Measurements from ENCODE around the gene SMARCC2. TPM values are rescaled to one million over a fixed set of nuclear protein-coding genes. Genes with fewer than 3 reads are reported as not detected.

Gene SMARCC2
- total and polyA plus RNA-seq, 9 of the 15 experiments (the other 6 are each of a cell fraction or from before 2014, with no cell fraction given): 11.9 to 86.0 (median 36.6) TPM

GRCh38 chr12:56116267-56117081, 72.8 kb downstream of the SMARCC2 start, which contains the start of gene RPL41 (continued):
- TF ChIP-seq RERE (CRISPR knock-in tag; IDR thresholded peaks at IDR 0.05; ENCODE audit: borderline replicate concordance): no peak
- 0 out of 2 replicates have a peak, but pooled peaks have one; percentile 17 for TF ChIP-seq ZNF239 (CRISPR knock-in tag; IDR thresholded peaks at IDR 0.05)
- TF ChIP-seq MYNN (IDR thresholded peaks at IDR 0.05): 0 out of 2 replicates have a peak, but pooled peaks have one; percentile 62
- TF ChIP-seq MYNN (CRISPR knock-in tag; IDR thresholded peaks at IDR 0.05): no peak
- TF ChIP-seq YY1 (IDR thresholded peaks at IDR 0.05; ENCODE audit: borderline replicate concordance in 1 of 3, control insufficient read depth in 1 of 3, extremely low read depth in 1 of 3, insufficient read depth in 3 of 3, insufficient read length in 1 of 3, insufficient replicate concordance in 2 of 3, low read depth in 1 of 3, low read length in 2 of 3): peak; percentile 62 to 88 (median 85)
- TF ChIP-seq ZNF124 (CRISPR knock-in tag; IDR thresholded peaks at IDR 0.05): no peak
- TF ChIP-seq SIN3A (IDR thresholded peaks at IDR 0.05; ENCODE audit: borderline replicate concordance in 2 of 2, control insufficient read depth in 1 of 2, low read depth in 2 of 2, low read length in 2 of 2): 0 out of 4 replicates have a peak, but pooled peaks of 1 of the 2 experiments have one; percentile 72
- 0 out of 2 replicates have a peak, but pooled peaks have one; percentile 32 for TF ChIP-seq MEF2D (tag; conservative IDR thresholded peaks at IDR 0.05; ENCODE audit: low read depth)
- peak; percentile 8; the same call in 1 of the 2 replicates for TF ChIP-seq ZNF232 (CRISPR knock-in tag; IDR thresholded peaks at IDR 0.05)
- peak; percentile 96 for TF ChIP-seq NR2C1 (IDR thresholded peaks at IDR 0.05)
- peak; percentile 97 for TF ChIP-seq NR2C1 (tag; IDR thresholded peaks at IDR 0.05)
- TF ChIP-seq HBP1 (CRISPR knock-in tag; IDR thresholded peaks at IDR 0.05): 0 out of 2 replicates have a peak, but pooled peaks have one; percentile 39
- TF ChIP-seq MNT (conservative IDR thresholded peaks at IDR 0.05): peak; percentile 71 to 75
- TF ChIP-seq ELF1 (tag; IDR thresholded peaks at IDR 0.05): peak; percentile 84
- TF ChIP-seq TEAD4 (IDR thresholded peaks at IDR 0.05; ENCODE audit: low read length): peak; percentile 3; the same call in 1 of the 2 replicates
- TF ChIP-seq TEAD4 (CRISPR knock-in tag; IDR thresholded peaks at IDR 0.05; ENCODE audit: borderline replicate concordance): no peak
- TF ChIP-seq RAD51 (IDR thresholded peaks at IDR 0.05; ENCODE audit: borderline replicate concordance, low read depth): peak; percentile 6; the same call in 1 of the 2 replicates
- no peak for TF ChIP-seq RBM22 (IDR thresholded peaks at IDR 0.05; ENCODE audit: low read depth, low read length, poor library complexity, severe bottlenecking)

Data from K562 (cell line).